Osteoblast (primary cell): ENCODE measurements around the gene NDST3. TPM values are rescaled to one million over a fixed set of nuclear protein-coding genes. Genes with fewer than 3 reads are reported as not detected.
A peak's percentile ranks its signal among the peaks of the same experiment; 100 is the strongest.

Experiments
- DNase-seq: peaks from one replicate; pipeline ENCODE4 v3.0.0; 2011; ENCODE audit warnings: low spot score, mixed read lengths; ENCODE audit not compliant: insufficient read length; ENCODE audit errors: missing footprints
- H2AFZ ChIP-seq: 2 replicates; pipeline ENCODE4 v1.6.0; 2011; ENCODE audit warnings: mild to moderate bottlenecking, low read length
- H3K27ac ChIP-seq: 2 replicates; pipeline ENCODE4 v1.5.1; 2011; ENCODE audit warnings: mild to moderate bottlenecking, low read depth, low read length, moderate library complexity
- H3K27me3 ChIP-seq: 2 replicates; pipeline ENCODE4 v1.6.0; 2012; ENCODE audit warnings: mild to moderate bottlenecking, control low read depth, inconsistent platforms, low read length, moderate library complexity; ENCODE audit not compliant: insufficient read depth
- H3K36me3 ChIP-seq: 2 replicates; pipeline ENCODE4 v1.5.1; 2011; ENCODE audit warnings: mild to moderate bottlenecking, low read length, control low read depth, moderate library complexity; ENCODE audit not compliant: insufficient read depth
- H3K4me1 ChIP-seq: 2 replicates; pipeline ENCODE4 v1.5.1; 2011; ENCODE audit warnings: mild to moderate bottlenecking, low read length, control low read depth, moderate library complexity; ENCODE audit not compliant: insufficient read depth
- H3K4me2 ChIP-seq: 2 replicates; pipeline ENCODE4 v1.6.0; 2011; ENCODE audit warnings: mild to moderate bottlenecking, low read length; ENCODE audit not compliant: insufficient read depth
- H3K4me3 ChIP-seq: fragments of 200-600 bp; sonication (generic); 3 replicates; pipeline ENCODE4 v1.5.1; 2012; ENCODE audit warnings: mild to moderate bottlenecking, low read length, inconsistent platforms; ENCODE audit not compliant: insufficient read depth
- H3K79me2 ChIP-seq: 2 replicates; pipeline ENCODE4 v1.6.0; 2012; ENCODE audit warnings: mild to moderate bottlenecking, low read length, control low read depth, inconsistent platforms; ENCODE audit not compliant: insufficient read depth
- H3K9me3 ChIP-seq: 2 replicates; pipeline ENCODE4 v1.5.1; 2011; ENCODE audit warnings: low read depth, low read length, control low read depth
- H4K20me1 ChIP-seq: 2 replicates; pipeline ENCODE4 v1.6.0; 2012; ENCODE audit warnings: mild to moderate bottlenecking, low read length, control low read depth; ENCODE audit not compliant: insufficient read depth
- CTCF ChIP-seq: IDR thresholded peaks from 2 replicates; pipeline ENCODE4 v1.5.1; 2011; ENCODE audit warnings: mild to moderate bottlenecking, low read depth, low read length, moderate library complexity; ENCODE audit errors: extremely low read depth
- total RNA-seq: library from RNA; depleted of rRNA; stranded (reverse); fragments of >200 nt; gene quantifications from 2 replicates; pipeline ENCODE4 v1.2.3, GENCODE V29; 2012

NDST3 gene
- total RNA-seq, 1 donor = not detected

DNA sequence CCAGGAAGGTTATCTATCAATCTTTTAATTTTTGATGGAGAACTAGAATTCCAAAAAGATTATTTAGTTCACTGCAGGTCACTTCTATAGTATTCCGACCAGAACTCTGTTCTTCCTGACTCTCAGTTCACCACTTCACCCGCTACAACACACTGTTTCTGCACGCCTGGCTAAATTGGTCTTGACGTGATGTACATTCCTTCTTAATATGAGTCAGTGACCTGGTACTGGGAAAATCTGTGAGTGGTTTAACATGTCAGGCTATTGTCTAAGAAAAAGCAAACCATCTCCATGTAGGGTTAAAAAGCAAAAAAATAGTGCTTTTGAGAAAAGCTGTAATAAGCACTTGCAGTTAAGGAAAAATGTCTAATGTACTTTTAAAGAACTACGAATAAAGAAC is 120.4 kb downstream of the NDST3 start:
- H2AFZ ChIP-seq = no peak overlapping the region
- H3K4me3 ChIP-seq = no peak overlapping the region
- no peak for TF ChIP-seq CTCF
- peak; percentile 37 for DNase-seq
- H3K27me3 ChIP-seq = no peaks in the 10 kb centered on the region
- H3K4me1 ChIP-seq = no peaks in the 10 kb centered on the region
- no peak overlapping the region for H3K27ac ChIP-seq
- no peaks in the 10 kb centered on the region for H3K36me3 ChIP-seq
- H3K9me3 ChIP-seq = no peaks in the 10 kb centered on the region
- H3K4me2 ChIP-seq = no peak overlapping the region
- H4K20me1 ChIP-seq = no peaks in the 10 kb centered on the region
- H3K79me2 ChIP-seq = no peaks in the 10 kb centered on the region

- TF ChIP-seq CTCF = no peak
- no peaks in the 10 kb centered on the region for H3K36me3 ChIP-seq
Measured at GRCh38 chr4:118155516-118155915, 121.2 kb downstream of the NDST3 start.

GRCh38 chr4:118158763-118159375 is 124.6 kb downstream of the NDST3 start:
- no peaks in the 10 kb centered on the region for H3K79me2 ChIP-seq
- no peaks in the 10 kb centered on the region for H3K36me3 ChIP-seq
- H3K4me1 ChIP-seq = no peaks in the 10 kb centered on the region
- H4K20me1 ChIP-seq = no peaks in the 10 kb centered on the region
- no peaks in the 10 kb centered on the region for H3K27me3 ChIP-seq
- no peak overlapping the region for H3K4me3 ChIP-seq
- no peak overlapping the region for H3K27ac ChIP-seq
- H2AFZ ChIP-seq = no peak overlapping the region
- no peak overlapping the region for H3K4me2 ChIP-seq
- no peaks in the 10 kb centered on the region for H3K9me3 ChIP-seq
- DNase-seq = peak; percentile 6
- no peak for TF ChIP-seq CTCF

More at GRCh38 chr4:118155516-118155915, 121.2 kb downstream of the NDST3 start:
- Histone ChIP-seq H2AFZ (no peak overlapping the region), H4K20me1 (no peaks in the 10 kb centered on the region), H3K79me2 (no peaks in the 10 kb centered on the region), H3K4me1 (no peaks in the 10 kb centered on the region), H3K4me2 (no peak overlapping the region), H3K27me3 (no peaks in the 10 kb centered on the region), H3K9me3 (no peaks in the 10 kb centered on the region), H3K4me3 (no peak overlapping the region), H3K27ac (no peak overlapping the region)
- DNase-seq = no peak

- Histone ChIP-seq H2AFZ (no peak overlapping the region), H3K27ac (no peak overlapping the region), H3K4me3 (no peak overlapping the region), H3K4me2 (no peak overlapping the region), H4K20me1 (no peaks in the 10 kb centered on the region), H3K4me1 (no peaks in the 10 kb centered on the region), H3K27me3 (no peaks in the 10 kb centered on the region), H3K79me2 (no peaks in the 10 kb centered on the region), H3K9me3 (no peaks in the 10 kb centered on the region), H3K36me3 (no peaks in the 10 kb centered on the region)
- DNase-seq = no peak
- no peak for TF ChIP-seq CTCF
Measured at GRCh38 chr4:118167306-118167705, 133.0 kb downstream of the NDST3 start.
